ENCODE measurements around the gene SNX11. TPM values are rescaled to one million over a fixed set of nuclear protein-coding genes. Genes with fewer than 3 reads are reported as not detected.

The SNX11 gene
- total RNA-seq, 1 donor from 2014 or later, result 9.8 TPM

GRCh38 chr17:48093341-48094045 is 14.1 kb upstream of the SNX11 start:
- no peak for DNase-seq (ENCODE audit: low spot score in 2 of 2)
- FAIRE-seq, result no peak

- DNase-seq (ENCODE audit: low spot score in 2 of 2) (no peak), FAIRE-seq (no peak)
Observed at GRCh38 chr17:48095611-48096010, 12.0 kb upstream of the SNX11 start.

DNA sequence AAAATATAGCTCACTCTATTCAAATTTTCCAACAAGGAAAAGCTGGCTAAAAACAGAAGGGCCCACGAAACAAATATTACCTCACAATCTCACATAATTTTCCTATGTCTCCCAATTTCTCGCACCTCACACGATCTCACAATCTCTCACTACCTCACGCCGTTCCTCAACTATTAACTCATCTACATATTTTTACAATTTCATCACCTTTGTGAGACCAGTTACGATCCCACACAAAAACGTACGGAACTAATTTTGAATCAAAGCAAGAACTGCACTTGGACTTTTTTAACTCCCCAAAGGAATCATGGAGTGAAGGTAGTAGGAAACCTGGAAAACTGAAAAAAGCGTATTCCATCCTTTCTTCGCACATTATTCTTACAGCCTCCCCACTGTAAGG is 7.4 kb upstream of the SNX11 start:
- no peak for FAIRE-seq
- DNase-seq (ENCODE audit: low spot score in 2 of 2), result no peak

DNA sequence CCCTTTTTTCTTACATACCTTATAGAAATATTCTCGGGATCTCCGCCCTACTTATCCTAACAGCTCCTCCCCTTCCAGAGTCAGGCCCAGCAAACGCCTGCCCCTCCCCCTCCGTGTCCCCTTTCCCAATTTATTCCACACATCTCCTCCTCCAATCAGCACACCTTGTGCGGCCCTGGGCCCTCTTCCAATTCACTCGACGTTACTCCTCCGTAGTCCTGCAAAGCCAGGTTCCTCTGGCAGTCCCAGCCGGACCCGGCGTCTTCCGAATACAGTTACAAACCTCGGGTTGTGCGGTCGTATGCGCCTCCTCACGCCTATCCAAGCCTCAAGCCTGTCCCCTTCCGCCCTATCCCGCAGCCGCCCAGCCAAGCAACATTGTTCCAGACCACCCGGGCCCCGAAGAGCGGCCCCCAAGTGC is 7.0 kb upstream of the SNX11 start:
- no peak for FAIRE-seq
- no peak for DNase-seq (ENCODE audit: low spot score in 2 of 2)

- FAIRE-seq, result no peak
- DNase-seq (ENCODE audit: low spot score in 2 of 2), result peak; percentile 85 to 91
Observed at GRCh38 chr17:48101012-48101720, 6.4 kb upstream of the SNX11 start, which contains the start of gene CBX1. Gene CBX1, minus strand, starts transcription at chr17:48101478. Its CDS starts 24,474 bp downstream, at chr17:48077004.

DNA sequence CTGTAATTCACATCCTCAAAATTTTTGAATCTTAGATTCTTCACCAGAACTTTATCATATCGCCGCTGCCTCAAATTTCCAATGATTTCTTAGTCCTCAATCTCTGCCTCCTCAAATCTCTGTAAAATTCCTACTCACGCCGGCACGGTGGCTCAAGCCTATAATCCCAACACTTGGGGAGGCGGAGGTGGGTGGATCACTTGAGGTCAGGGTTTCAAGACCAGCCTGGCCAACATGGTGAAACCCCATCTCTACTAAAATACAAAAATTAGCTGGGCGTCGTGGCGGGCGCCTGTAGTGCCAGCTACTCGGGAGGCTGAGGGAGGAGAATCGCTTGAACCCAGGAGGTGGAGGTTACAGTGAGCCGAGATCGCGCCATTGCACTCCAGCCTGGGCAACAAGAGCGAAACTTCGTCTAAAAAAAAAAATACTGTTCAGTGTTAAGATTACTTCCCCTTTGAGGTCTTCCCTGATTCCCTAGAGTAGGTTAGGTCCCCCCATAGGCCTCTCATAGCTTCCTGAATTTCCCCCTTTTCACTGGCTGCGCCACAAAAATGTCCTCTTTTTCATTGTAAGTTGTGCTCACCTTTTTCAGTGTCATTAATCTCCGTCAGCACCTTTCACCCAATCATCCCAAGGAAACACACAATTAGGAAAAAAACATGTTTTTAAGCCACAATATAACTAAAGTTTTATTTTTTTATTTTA is 5.4 kb upstream of the SNX11 start:
- no peak for DNase-seq (ENCODE audit: low spot score in 2 of 2)
- FAIRE-seq, result no peak

- DNase-seq (ENCODE audit: low spot score in 2 of 2), result no peak
- FAIRE-seq, result no peak
Observed at GRCh38 chr17:48102798-48103715, 4.5 kb upstream of the SNX11 start.

- FAIRE-seq, result no peak
Observed at GRCh38 chr17:48104440-48104839, 3.1 kb upstream of the SNX11 start.

GRCh38 chr17:48106802-48107136 is 797 bp upstream of the SNX11 start:
- no peak for DNase-seq (ENCODE audit: low spot score in 2 of 2)
- no peak for FAIRE-seq

More at GRCh38 chr17:48104440-48104839, 3.1 kb upstream of the SNX11 start:
- no peak for DNase-seq (ENCODE audit: low spot score in 2 of 2)

DNA sequence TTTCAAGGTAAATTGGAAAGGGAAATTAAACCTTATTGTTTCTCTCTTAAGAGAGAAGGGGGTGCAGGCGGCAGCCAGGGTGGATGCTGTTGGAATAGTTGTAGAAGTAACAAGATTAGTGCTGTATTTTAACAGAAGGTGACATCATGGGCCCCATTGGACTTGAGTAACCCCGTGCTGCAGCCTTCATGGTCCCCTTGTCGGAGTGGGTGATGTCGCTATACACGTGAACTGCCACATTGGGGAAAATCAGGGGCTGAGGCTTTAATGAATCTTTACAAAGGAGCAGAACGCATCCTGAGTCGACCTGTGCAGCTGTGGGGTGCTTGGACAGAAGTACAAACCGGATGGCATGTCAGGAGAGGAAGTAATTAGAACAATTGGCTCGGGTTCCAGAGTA is 3.2 kb downstream of the SNX11 start:
- FAIRE-seq (no peak), DNase-seq (ENCODE audit: low spot score in 2 of 2) (no peak)

GRCh38 chr17:48111937-48112241 is 4.3 kb downstream of the SNX11 start:
- DNase-seq (ENCODE audit: low spot score in 2 of 2), result no peak
- FAIRE-seq, result no peak

DNA sequence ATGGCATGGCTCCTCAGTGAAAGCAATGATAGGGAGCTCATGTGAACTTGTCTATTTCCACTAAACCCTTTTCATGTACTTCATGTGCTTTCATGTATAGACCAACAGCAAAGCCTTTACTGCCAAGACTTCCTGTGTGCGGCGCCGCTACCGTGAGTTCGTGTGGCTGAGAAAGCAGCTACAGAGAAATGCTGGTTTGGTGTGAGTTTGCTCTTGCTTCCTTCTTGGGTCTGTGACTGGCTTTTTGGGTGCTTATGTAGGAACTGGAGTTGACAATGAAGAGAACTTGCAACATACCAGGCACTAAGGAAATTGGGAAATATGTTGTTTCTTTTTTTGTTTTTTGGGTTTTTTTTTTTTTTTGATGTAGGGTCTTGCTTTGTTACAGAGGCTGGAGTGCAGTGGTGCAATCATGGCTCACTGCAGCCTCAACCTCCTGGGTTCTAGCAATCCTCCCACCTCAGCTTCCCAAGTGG is 5.7 kb downstream of the SNX11 start:
- DNase-seq (ENCODE audit: low spot score in 2 of 2), result no peak
- no peak for FAIRE-seq

- no peak for FAIRE-seq
- DNase-seq (ENCODE audit: low spot score in 2 of 2), result no peak
Observed at GRCh38 chr17:48121923-48122664, 14.5 kb downstream of the SNX11 start.

- DNase-seq (ENCODE audit: low spot score in 2 of 2), result no peak
- FAIRE-seq, result no peak
Observed at GRCh38 chr17:48122665-48123045, 15.1 kb downstream of the SNX11 start.

DNA sequence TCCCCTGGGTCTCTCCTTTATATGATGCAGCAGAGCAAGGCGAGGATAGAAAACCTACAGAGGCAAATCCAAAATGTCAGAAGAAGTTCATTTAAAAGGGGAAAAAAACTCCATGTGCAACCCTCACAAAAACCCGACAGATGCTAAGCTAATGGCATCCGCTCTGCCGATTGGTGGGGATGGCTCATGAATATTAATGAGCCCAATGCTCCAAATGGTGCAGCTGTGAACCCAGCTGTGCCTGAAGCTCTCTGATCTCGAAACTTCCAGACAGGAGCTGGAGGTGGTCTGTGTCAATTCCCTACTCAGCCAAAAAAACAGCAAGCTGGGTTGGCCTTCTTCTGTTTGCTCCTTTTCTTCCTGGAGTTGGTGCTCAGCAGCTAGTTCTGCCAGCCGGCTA is 15.5 kb downstream of the SNX11 start:
- FAIRE-seq, result no peak
- peak; percentile 39 to 48 for DNase-seq (ENCODE audit: low spot score in 2 of 2)

DNA sequence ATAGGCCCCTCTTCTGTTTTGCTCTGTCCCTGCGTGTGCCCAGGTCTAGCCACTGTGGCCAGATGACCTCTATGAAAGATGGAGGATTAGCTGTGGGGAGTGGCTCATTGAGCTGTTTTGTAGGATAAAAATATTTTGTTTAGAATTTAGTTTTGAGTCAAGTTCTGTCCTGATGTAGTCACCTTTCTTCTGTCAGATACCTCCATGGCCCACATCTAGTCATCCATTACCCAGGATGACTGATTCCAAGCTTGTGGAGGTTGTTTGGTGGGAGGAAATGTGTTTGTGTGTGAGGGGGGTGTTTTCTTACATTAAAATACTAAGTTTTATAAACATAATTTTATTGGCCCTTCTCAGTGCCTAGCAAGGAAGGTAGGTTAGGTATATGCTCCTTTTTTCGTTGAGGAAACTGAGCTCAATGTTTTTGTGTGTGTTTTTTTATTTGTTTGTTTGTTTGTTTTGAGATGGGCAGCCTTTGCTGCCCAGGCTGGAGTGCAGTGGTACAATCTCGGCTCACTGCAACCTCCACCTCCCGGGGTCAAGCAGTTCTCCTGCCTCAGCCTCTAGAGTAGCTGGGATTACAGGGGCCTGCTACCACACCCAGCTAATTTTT is 16.3 kb downstream of the SNX11 start:
- no peak for FAIRE-seq

DNA sequence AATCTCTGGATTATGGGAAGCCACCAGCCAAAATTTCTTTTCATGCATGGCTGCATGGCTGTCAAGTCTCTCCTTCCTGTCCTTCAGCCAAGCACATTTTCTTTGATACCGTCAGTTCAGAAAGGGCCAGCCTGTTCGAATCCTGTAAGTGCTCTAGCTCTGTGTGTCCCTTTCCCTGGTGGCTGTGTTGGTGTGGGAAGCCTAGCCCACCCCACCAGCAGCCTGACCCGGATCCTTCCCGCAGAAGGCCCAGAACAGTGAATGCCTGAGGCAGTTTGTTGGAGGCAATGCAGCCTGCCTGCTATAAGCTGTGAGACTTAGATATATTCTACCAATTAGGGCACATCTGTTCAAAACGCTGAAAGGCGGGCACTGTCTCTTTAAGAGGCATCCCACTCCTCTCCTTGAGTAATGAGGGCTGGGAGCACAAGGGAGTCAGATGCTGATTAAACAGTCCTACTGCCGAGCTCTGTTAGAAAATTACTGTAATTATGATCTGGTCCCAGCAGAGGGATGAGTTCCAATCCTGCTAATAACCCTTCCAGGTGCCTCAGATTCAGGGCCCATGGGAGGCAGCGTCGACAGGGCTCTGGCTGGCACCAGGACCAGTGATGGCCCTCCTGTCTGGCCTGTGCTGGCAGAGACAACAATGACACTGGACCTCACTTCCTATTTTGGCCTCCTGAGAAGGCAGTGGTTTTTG is 18.4 kb downstream of the SNX11 start:
- no peak for FAIRE-seq
- DNase-seq (ENCODE audit: low spot score in 2 of 2), result no peak

More for the DNA sequence above, 16.3 kb downstream of the SNX11 start:
- DNase-seq (ENCODE audit: low spot score in 2 of 2), result no peak

DNA sequence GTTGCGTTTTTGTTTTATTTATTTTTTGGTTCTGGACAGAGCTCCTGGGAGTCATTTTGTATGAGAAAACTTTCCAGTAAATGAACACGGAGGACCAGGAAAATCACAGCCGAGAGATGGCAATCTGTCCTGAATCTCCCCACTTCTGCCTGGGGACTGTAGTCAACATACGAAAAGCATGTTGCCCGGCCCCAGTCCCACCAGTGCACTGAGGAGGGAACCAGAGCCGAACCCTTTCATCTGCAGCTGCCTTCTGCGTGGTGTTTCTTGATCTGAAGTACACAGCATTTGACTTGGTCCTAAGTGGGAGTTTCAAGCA is 18.9 kb downstream of the SNX11 start:
- no peak for DNase-seq (ENCODE audit: low spot score in 2 of 2)

More for the DNA sequence above, 18.9 kb downstream of the SNX11 start:
- no peak for FAIRE-seq
